Fibroblast of the conjunctiva (primary cell): ENCODE data around the gene CTTNBP2NL.

ENCODE experiments used
- DNase-seq: peaks from one replicate; pipeline ENCODE4 v3.0.0-alpha.2; 2010; ENCODE audit warnings: low read depth

Gene CTTNBP2NL, protein sequence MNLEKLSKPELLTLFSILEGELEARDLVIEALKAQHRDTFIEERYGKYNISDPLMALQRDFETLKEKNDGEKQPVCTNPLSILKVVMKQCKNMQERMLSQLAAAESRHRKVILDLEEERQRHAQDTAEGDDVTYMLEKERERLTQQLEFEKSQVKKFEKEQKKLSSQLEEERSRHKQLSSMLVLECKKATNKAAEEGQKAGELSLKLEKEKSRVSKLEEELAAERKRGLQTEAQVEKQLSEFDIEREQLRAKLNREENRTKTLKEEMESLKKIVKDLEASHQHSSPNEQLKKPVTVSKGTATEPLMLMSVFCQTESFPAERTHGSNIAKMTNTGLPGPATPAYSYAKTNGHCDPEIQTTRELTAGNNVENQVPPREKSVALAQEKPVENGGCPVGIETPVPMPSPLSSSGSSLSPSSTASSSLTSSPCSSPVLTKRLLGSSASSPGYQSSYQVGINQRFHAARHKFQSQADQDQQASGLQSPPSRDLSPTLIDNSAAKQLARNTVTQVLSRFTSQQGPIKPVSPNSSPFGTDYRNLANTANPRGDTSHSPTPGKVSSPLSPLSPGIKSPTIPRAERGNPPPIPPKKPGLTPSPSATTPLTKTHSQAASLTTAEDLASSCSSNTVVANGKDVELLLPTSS

GRCh38 chr1:112395821-112396652, at the start of gene CTTNBP2NL:
TSS of gene CTTNBP2NL (plus strand) at chr1:112396214. CDS start at chr1:112416166, 19,952 bp downstream.
- peak; percentile 90 for DNase-seq

GRCh38 chr1:112346801-112347350, 49.1 kb upstream of the CTTNBP2NL start:
- no peak for DNase-seq

DNA sequence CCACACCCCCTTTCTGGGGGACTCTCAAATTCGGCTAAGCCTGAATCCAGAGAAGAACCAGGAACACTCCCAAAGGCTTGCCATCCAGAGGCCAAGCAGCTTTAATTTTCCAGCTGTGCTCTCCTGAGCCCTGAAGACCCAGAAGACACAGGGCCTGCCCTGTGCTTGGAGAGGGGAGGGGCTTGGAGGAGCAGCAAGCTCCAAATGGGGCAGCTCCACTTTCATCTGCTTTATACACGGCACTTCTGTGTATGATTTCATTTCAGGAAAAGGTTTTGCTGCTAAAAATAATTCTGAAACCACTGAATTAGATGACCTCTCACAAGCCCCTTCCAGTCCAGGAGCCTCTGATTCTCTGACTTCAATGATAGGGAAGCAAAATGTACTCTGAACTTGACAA, 39.2 kb upstream of the CTTNBP2NL start:
- no peak for DNase-seq

DNA sequence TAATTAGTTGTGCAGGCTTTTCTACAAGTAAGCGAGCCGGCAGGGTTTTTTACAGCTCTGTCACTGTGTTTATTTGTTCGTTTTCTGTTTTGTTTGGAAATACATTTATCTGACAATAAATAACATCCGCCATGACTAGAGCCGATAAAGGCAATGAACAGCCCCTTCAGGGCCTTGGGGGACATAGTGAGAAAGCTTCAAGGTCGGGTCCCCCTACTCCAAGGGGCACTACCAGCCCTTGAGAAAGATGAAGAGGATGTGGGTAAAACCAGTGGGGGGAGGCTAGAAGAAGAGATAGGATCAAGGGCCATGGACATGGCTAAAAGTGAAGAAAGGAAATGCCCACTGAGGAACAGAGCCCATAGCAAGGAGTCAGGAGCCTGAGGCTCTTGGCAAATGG, 38.5 kb upstream of the CTTNBP2NL start:
- no peak for DNase-seq

DNA sequence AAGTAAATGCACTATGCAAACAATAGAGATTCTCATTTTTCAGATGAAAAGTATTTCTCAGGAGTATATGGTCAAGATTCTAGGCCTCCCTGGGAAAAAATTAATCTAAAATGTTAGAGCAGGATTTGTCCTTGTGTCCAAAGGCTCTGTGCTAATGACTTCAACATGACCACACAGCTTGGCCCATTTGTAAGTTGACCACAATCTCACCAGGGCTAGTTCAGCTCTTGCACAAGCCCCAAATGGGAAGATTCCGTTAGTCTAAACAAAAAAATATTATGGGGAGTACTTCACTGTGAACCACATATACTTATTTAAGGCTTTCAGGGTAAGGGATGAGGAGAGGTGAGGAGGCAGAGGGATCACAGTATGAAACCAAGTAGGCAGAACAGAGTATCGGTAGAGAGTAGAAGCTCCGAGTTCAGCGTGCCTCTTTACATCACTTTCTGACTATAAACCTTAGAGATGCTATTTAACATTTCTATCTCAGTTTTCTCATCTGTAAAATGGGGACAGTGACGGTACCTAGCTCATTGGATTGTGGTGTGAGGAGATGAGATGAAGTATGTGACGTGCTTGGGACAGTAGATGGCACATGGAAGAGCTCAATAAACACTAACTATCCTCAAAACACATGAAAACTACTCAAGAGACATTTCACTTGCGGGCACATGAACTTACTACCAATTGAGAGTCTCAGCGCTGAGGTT, 37.8 kb upstream of the CTTNBP2NL start:
- DNase-seq: no peak

GRCh38 chr1:112358798-112359408, 37.1 kb upstream of the CTTNBP2NL start:
- peak; percentile 57 for DNase-seq

- peak; percentile 79 for DNase-seq
Measured at GRCh38 chr1:112359961-112360767, 35.9 kb upstream of the CTTNBP2NL start.

DNA sequence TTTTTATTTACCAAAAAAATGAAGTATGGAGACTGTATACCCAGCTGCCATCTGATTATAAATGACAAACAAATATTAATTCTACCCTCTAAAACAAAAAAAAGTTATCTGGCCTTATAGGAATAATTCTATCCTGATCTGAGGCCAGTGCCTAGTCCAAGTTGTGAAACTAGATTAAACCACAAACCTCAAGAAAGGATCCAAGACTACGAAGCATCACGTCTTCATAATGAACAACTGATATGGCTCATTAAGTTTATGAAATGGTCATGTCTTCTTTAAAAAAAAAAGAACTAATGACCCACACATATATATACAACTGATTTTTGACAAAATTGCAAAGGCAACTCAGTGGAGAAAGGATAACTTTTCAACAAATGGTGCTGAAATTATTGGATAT, 32.4 kb upstream of the CTTNBP2NL start:
- no peak for DNase-seq

- no peak for DNase-seq
Measured at GRCh38 chr1:112368198-112368597, 27.8 kb upstream of the CTTNBP2NL start.

DNA sequence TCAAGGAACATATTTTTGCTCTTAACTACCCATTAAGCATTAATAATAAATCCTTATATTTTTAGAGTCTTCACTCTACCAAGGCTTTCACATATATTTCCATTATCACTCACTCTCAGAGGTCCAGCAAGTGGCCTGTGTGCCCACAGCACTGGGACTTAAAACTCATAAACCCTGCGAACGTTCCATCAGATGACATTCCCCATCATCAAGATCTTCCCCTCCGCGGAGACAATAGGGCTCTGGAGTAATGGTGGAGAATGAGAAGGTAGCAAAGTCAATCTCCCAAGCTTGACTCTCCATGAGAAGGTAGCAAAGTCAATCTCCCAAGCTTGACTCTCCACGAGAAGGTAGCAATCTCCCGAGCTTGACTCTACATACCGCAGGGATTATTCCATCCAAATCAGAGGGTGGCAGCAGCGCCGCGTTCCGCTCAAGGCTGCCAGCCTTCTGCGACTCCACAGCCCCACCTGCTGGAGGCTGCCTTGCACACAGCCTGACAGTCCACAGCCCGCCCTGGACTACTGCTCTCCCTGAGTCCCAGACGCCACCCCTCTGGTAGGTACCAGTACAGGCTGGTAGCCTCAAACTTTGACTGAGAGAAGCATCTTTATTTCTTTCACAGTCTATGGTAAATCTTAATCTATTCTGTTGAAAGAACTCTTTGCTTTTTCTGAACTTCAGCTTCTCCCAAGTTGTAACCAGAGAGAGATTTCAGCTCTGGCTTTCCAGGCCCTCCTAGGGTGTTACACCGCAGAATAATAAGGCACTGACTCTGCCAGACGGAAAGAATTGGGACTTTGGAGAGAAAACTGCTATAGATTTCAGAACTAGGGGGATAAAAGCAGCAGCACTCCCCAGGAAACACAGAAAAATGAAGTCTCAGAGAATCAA, 26.4 kb upstream of the CTTNBP2NL start:
- DNase-seq: peak; percentile 67

- DNase-seq: no peak
Measured at GRCh38 chr1:112370996-112371395, 25.0 kb upstream of the CTTNBP2NL start.

DNA sequence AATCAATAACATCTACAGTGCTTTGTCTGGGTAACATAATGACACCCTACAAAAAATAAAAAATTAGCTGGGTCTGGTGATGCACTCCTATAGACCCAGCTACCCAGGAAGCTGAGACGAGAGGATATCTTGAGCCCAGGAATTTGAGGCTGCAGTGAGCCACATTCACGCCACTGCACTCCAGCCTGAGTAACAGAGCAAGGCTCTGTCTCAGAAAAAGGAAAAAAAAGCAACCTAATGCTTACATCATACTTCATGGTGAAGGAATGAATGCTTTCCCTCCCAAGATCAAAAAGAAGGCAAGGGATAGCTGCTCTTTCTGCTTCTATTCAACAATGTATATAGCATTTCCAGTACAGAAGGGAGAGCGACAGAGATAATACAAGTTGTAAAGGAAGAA, 24.2 kb upstream of the CTTNBP2NL start:
- DNase-seq: no peak

GRCh38 chr1:112373806-112374205, 22.2 kb upstream of the CTTNBP2NL start:
- DNase-seq: no peak

- DNase-seq: no peak
Measured at GRCh38 chr1:112375701-112376100, 20.3 kb upstream of the CTTNBP2NL start.

GRCh38 chr1:112380356-112380755, 15.7 kb upstream of the CTTNBP2NL start:
- DNase-seq: no peak

GRCh38 chr1:112381324-112382076, 14.5 kb upstream of the CTTNBP2NL start:
- no peak for DNase-seq

DNA sequence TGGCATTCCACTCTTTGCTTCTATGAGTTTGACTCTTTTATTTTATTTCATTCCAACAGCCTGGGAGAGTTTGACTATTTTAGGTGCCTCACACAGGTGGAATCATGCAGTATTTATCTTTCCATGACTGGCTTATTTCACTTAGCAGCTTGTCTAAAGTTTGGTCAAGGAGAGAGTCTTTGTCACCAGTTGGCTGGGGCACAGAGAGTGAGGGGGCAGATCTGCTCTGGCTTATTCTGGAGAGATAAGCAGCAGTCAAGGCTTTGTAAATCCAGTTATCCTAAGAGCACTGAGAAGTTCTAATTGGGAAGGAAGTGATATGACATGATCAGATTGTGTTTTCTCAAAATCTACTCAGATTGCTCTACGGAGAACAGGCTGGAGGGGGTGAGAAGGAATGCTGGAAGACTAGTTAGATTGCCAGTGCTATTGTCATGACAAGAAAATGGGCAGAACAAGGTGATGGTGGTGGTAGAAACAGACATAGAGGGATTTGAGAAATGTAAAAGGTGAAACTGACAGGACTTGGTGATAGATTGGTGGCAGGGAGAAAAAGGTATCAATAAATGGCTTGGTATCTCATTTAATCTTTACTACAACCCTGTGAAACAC, 12.1 kb upstream of the CTTNBP2NL start:
- DNase-seq: no peak
